Transverse colon (tissue), 4 donors: ENCODE data around the gene PDIA5. TPM values are rescaled to one million over a fixed set of nuclear protein-coding genes. Genes with fewer than 3 reads are reported as not detected.
"Not testable (repeated sequence)": the region's sequence is repeated elsewhere in the genome, so short reads cannot be mapped to it uniquely, and the experiment has no call there.

ENCODE experiments used
- DNase-seq: peaks from one replicate; pipeline ENCODE4 v3.0.0-alpha.2; 2019
- H3K27ac ChIP-seq, 4 donors: fragments of 200-600 bp; sonication (generic); 2 replicates each; pipeline ENCODE4 v1.5.1; 2016 to 2018; ENCODE audit warnings: inconsistent platforms in 4 of 4
- H3K27me3 ChIP-seq: fragments of 200-600 bp; sonication (generic); 2 replicates; pipeline ENCODE4 v1.5.1; 2017; ENCODE audit warnings: inconsistent platforms
- H3K36me3 ChIP-seq, 4 donors: fragments of 200-600 bp; sonication (generic); 2 replicates each; pipeline ENCODE4 v1.5.1; 2017 to 2019; ENCODE audit warnings: inconsistent platforms in 4 of 4
- H3K4me1 ChIP-seq, 4 donors: fragments of 200-600 bp; sonication (generic); 2 replicates each; pipeline ENCODE4 v1.5.1; 2017 to 2020; ENCODE audit warnings: inconsistent platforms in 4 of 4
- H3K4me3 ChIP-seq, 4 donors: fragments of 200-600 bp; sonication (generic); 1 replicate in 1 of 4; 2 replicates in 3 of 4; pipeline versions ENCODE4 v1.5.1 to v1.6.1; 2017 to 2019; ENCODE audit warnings: inconsistent platforms in 4 of 4
- H3K9me3 ChIP-seq, 2 donors: fragments of 200-600 bp; sonication (generic); 2 replicates each; pipeline ENCODE4 v1.5.1; 2017 to 2019; ENCODE audit warnings: inconsistent platforms in 2 of 2
- CTCF ChIP-seq, 5 experiments: fragments of 200-600 bp in 3 of 5; fragments of 450-650 bp in 2 of 5; sonication (generic) in 3 of 5; IDR thresholded peaks; 1 replicate in 2 of 5; 2 replicates in 3 of 5; pipeline ENCODE4 v1.5.1; 2016 to 2017; ENCODE audit warnings: antibody characterized with exemption in 5 of 5, inconsistent platforms in 3 of 5, mild to moderate bottlenecking in 2 of 5, moderate library complexity in 1 of 5
- EP300 ChIP-seq: sonication (generic); formaldehyde crosslinking; IDR thresholded peaks from one replicate; pipeline ENCODE4 v1.6.1; 2017; ENCODE audit warnings: antibody characterized with exemption, low read depth
- POLR2A ChIP-seq: fragments of 450-650 bp; IDR thresholded peaks from one replicate; pipeline ENCODE4 v1.6.1; 2016; ENCODE audit warnings: antibody characterized with exemption, mild to moderate bottlenecking, moderate library complexity
- POLR2AphosphoS5 ChIP-seq, 3 donors: sonication (generic); formaldehyde crosslinking; IDR thresholded peaks; one replicate each; pipeline ENCODE4 v1.6.1; 2016; ENCODE audit warnings: antibody characterized with exemption in 3 of 3
- WGBS, 2 donors: methylation state at CpG; one replicate each; pipeline ENCODE4 v1.1.5; 2018; ENCODE audit warnings: low coverage in 1 of 2; 5-methylcytosine and 5-hydroxymethylcytosine counted together
- in situ Hi-C, 4 donors: fragments of 200-750 bp; cut with MboI; loops; one replicate each; pipeline versions ENCODE4 v1.15.0 to v1.15.1; 2017; ENCODE audit warnings: low sequenced_read_pairs in 3 of 4, low pct_ligation_motif_present in 1 of 4, low pct_unique_long_range_greater_than_20kb in 1 of 4
- intact Hi-C: fragments of 100-400 bp; cut with DNase I; formaldehyde crosslinking; loops from one replicate; pipeline ENCODE4 v1.15.1; 2023; ENCODE audit warnings: low total_unique reads
- total RNA-seq, 4 donors: library from RNA; depleted of rRNA; stranded (reverse); fragments of >200 nt; gene quantifications; one replicate each; pipeline ENCODE4 v1.1.0, GENCODE V29; 2016

Gene PDIA5
- total RNA-seq, 4 donors from 2014 or later: 17.3 to 185 (median 65.1) TPM

DNA sequence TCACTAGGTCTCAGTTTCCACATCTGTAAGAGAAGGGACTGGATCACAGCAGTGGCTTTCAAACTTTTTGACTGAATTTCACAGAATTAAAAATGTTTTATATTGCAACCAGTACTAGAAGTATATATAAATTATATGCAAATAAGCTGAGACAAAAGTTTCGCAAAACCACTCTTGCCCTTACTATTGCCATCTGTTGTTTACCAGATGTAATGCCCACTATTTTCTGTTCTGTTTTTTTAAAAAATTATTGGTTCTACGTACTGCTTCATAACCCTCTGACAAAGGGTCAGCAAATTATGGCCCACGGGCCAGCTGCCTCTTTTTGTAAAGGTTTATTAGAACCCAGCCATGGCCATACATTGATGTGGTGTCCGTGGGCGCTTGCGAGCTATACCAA is 44.8 kb downstream of the PDIA5 start:
- 84 to 93% methylated on average over 3 to 6 of the region's 6 CpGs for whole genome bisulfite sequencing, 2 donors
- no peak overlapping the region for H3K4me3 ChIP-seq
- in situ Hi-C loops: no loop called here
- H3K27ac ChIP-seq: no peak overlapping the region
- H3K4me1 ChIP-seq: no peaks in the 10 kb centered on the region
- no peak for DNase-seq
- H3K9me3 ChIP-seq: no peaks in the 10 kb centered on the region
- intact Hi-C loops: no loop called here
- peaks cover 0 to 12% (median 6%) of the 10 kb centered on the region in 4 donors for H3K36me3 ChIP-seq
- no peaks in the 10 kb centered on the region for H3K27me3 ChIP-seq
- no peak for TF ChIP-seq EP300
- TF ChIP-seq POLR2AphosphoS5 (IDR thresholded peaks at IDR 0.05): no peak
- no peak for TF ChIP-seq POLR2A
- no peak for TF ChIP-seq CTCF (IDR thresholded peaks at IDR 0.05)

- TF ChIP-seq EP300: no peak
- TF ChIP-seq POLR2A: no peak
- TF ChIP-seq CTCF (IDR thresholded peaks at IDR 0.05): no peak
- no peak for TF ChIP-seq POLR2AphosphoS5 (IDR thresholded peaks at IDR 0.05)
- Histone ChIP-seq H3K36me3 (peaks cover 0 to 12% (median 3%) of the 10 kb centered on the region in 4 donors), H3K27me3 (no peaks in the 10 kb centered on the region), H3K4me1 (no peaks in the 10 kb centered on the region), H3K4me3 (no peak overlapping the region), H3K9me3 (no peaks in the 10 kb centered on the region), H3K27ac (no peak overlapping the region)
- DNase-seq: no peak
- intact Hi-C loops: no loop called here
- in situ Hi-C loops: no loop called here
- 84% methylated on average over 5 of the region's 5 CpGs; no CpG with 5 or more reads in 1 of the 2 donors for WGBS, 2 donors
Observed at GRCh38 chr3:123112232-123112631, 45.4 kb downstream of the PDIA5 start.

DNA sequence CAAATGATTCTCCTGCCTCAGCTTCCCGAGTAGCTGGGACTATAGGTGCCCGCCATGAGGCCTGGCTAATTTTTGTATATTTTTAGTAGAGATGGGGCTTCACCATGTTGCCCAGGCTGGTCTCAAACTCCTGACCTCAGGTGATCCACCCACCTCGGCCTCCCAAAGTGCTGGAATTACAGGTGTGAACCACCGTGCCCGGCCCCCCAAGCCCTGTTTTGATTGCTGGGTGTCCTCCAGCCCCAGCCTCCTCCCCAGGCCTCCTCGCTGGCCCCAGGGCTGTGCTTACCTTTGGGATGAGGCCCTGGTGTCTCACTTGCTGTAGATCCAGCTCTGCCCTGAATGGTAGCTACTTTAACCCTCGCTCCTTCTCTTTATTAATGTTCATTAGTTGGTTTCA is 45.8 kb downstream of the PDIA5 start:
- 92 to 100% methylated on average over 1 to 7 of the region's 7 CpGs for WGBS, 2 donors
- intact Hi-C loops, H3K4me3 ChIP-seq, H3K27ac ChIP-seq, in situ Hi-C loops, DNase-seq, H3K9me3 ChIP-seq, H3K27me3 ChIP-seq, H3K4me1 ChIP-seq: not testable (repeated sequence)
- peaks cover 0 to 12% (median 2%) of the 10 kb centered on the region in 4 donors for H3K36me3 ChIP-seq

- intact Hi-C loops (no loop called here), in situ Hi-C loops (no loop called here)
- no peaks in the 10 kb centered on the region for H3K27me3 ChIP-seq
- H3K9me3 ChIP-seq: no peaks in the 10 kb centered on the region
- H3K4me3 ChIP-seq: no peak overlapping the region
- H3K36me3 ChIP-seq: peaks cover 0 to 12% (median 2%) of the 10 kb centered on the region in 4 donors
- no peak overlapping the region for H3K27ac ChIP-seq
- TF ChIP-seq CTCF (IDR thresholded peaks at IDR 0.05): no peak
- no peak for TF ChIP-seq POLR2AphosphoS5 (IDR thresholded peaks at IDR 0.05)
- no peak for TF ChIP-seq POLR2A
- no peak for TF ChIP-seq EP300
- H3K4me1 ChIP-seq: no peaks in the 10 kb centered on the region
- WGBS, 2 donors: 50 to 75% methylated on average over 2 to 5 of the region's 5 CpGs
- no peak for DNase-seq
Observed at GRCh38 chr3:123113889-123114450, 47.1 kb downstream of the PDIA5 start.

- no peak for TF ChIP-seq EP300
- TF ChIP-seq POLR2A: no peak
- TF ChIP-seq POLR2AphosphoS5 (IDR thresholded peaks at IDR 0.05): no peak
- TF ChIP-seq CTCF (IDR thresholded peaks at IDR 0.05): no peak
- H3K27me3 ChIP-seq: no peaks in the 10 kb centered on the region
- in situ Hi-C loops (no loop called here), intact Hi-C loops (no loop called here)
- peaks cover 0 to 12% (median 0%) of the 10 kb centered on the region in 4 donors for H3K36me3 ChIP-seq
- no peak for DNase-seq
- H3K9me3 ChIP-seq: no peaks in the 10 kb centered on the region
- no peak overlapping the region for H3K4me3 ChIP-seq
- H3K27ac ChIP-seq: no peak overlapping the region
- no peaks in the 10 kb centered on the region for H3K4me1 ChIP-seq
- WGBS, 2 donors: 94% methylated on average over 10 of the region's 10 CpGs; no CpG with 5 or more reads in 1 of the 2 donors
Observed at GRCh38 chr3:123116116-123116515, 49.3 kb downstream of the PDIA5 start.
